HG02798 (cell line): ENCODE results near the gene SLC26A6.

ENCODE experiments used
- ATAC-seq: cut with Tn5 transposase; IDR thresholded peaks from one replicate; pipeline ENCODE4 v1.9.1; 2021; ENCODE audit warnings: mild to moderate bottlenecking; ENCODE audit not compliant: unreplicated experiment, poor library complexity

The SLC26A6 gene

GRCh38 chr3:48581621-48582481 lies 53.4 kb downstream of the SLC26A6 start:
- no peak for ATAC-seq

DNA sequence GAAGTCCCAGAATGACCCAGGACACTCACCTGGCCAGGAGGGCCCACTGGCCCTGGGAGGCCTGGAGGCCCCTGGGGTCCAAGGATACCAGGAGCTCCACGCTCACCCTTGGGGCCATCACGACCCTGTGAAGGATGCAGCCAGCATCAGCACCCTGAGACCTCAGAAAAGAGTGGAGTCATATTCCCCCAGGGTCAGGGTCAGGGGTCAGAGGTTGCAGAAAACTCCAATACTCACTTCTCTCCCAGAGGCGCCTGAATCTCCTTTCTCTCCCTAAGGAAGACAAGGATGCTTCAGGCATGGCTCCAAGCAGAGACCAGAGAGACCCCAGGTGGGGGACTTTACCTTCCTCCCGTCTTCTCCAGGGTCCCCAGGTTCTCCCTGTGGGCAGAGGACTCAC lies 58.6 kb downstream of the SLC26A6 start:
- no peak for ATAC-seq
